VCaP (cell line): Measurements from ENCODE around the gene PRKAR1A.

Experiments used
- H3K27ac ChIP-seq: fragments of 450-650 bp; 2 replicates; pipeline ENCODE4 v1.5.1; 2017
- TF ChIP-seq, protein P1 (sequence below): fragments of 450-650 bp; conservative IDR thresholded peaks from 2 replicates; pipeline ENCODE4 v1.5.1; 2017; ENCODE audit warnings: mild to moderate bottlenecking, moderate library complexity

PRKAR1A gene

DNA sequence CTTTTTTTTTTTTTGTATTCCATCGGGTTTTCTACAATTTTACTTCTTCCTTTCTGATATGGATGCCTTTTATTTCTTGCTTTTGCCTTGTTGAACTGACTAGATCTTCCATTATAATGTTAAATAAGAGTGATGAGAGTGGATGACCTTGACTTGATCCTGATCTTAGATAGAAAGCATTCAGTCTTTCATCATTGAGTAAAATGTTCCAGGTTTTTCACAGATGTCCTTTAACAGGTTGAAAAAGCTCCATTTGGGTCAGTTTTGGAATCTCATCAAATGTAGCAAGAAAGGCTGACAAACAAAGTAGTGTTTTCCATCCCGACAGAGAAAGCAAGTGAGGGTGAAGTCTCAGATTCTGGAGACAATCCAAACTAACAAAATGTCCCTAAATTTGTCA, 27.8 kb upstream of the PRKAR1A start:
- TF ChIP-seq, protein P1, sequence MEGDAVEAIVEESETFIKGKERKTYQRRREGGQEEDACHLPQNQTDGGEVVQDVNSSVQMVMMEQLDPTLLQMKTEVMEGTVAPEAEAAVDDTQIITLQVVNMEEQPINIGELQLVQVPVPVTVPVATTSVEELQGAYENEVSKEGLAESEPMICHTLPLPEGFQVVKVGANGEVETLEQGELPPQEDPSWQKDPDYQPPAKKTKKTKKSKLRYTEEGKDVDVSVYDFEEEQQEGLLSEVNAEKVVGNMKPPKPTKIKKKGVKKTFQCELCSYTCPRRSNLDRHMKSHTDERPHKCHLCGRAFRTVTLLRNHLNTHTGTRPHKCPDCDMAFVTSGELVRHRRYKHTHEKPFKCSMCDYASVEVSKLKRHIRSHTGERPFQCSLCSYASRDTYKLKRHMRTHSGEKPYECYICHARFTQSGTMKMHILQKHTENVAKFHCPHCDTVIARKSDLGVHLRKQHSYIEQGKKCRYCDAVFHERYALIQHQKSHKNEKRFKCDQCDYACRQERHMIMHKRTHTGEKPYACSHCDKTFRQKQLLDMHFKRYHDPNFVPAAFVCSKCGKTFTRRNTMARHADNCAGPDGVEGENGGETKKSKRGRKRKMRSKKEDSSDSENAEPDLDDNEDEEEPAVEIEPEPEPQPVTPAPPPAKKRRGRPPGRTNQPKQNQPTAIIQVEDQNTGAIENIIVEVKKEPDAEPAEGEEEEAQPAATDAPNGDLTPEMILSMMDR, result no peak
- no peak overlapping the region for H3K27ac ChIP-seq

DNA sequence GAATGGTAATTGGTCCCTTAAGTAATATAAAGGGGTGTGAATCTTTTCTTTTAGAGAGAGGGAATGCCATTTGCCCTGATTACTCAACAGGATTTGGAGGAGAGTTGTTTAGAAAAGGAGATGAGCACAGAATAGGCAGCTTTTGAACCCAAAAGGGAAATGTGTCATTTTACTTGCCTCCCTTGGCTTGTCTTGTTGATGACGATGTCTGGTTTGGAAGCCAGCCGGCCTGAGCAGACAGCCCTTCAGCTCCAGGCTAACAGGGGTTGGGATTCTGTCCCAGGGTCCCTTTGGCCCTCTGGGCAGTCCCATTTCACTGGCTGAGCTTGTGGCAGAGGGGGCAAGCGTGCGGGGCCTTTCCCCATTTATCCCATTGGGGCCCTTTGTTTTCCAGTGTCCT, 22.3 kb upstream of the PRKAR1A start:
- H3K27ac ChIP-seq, result no peak overlapping the region
- TF ChIP-seq, protein P1, result no peak

DNA sequence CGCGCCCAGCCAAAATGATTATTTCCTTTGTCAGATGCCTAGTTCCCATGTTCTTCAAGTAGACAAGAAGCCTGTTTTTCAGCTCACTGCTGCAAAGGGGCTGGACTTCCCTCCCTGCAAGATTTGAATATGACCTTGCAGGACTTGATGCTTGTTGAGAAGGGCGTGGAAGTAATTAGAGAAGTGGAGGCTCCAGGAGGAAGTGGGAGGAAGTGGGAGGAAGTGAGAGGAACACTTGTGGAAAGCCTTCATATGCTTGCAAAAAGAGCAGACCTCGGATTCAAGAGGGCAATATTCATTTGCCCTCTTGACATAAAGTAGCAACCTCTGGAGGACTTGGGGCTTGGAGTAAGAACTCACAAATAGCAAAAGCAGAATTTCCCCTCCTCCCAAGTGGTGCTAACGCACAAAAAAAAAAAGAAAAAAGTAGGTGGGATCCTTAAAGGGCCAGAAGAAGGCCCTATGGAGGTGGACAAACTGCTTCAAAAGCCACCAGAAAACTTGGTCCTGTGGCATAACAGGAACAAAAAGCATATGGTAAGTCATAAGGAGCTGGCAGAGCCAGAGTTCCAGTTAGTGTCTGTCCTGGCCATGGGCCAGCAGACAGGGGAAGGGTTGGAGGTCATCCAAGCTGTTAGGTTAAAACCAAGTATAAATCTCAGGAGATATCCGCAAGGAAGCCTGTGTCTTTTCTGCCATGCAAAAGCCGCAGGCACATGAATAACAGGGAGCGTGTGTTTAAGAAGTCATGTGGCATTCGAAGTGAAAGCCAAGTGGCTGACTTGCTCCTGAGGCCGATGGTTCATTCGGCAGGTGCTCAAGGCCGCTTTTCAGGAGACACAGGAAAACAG, 20.6 kb upstream of the PRKAR1A start:
- H3K27ac ChIP-seq, result peak overlapping the region; percentile 62
- TF ChIP-seq, protein P1, result no peak

DNA sequence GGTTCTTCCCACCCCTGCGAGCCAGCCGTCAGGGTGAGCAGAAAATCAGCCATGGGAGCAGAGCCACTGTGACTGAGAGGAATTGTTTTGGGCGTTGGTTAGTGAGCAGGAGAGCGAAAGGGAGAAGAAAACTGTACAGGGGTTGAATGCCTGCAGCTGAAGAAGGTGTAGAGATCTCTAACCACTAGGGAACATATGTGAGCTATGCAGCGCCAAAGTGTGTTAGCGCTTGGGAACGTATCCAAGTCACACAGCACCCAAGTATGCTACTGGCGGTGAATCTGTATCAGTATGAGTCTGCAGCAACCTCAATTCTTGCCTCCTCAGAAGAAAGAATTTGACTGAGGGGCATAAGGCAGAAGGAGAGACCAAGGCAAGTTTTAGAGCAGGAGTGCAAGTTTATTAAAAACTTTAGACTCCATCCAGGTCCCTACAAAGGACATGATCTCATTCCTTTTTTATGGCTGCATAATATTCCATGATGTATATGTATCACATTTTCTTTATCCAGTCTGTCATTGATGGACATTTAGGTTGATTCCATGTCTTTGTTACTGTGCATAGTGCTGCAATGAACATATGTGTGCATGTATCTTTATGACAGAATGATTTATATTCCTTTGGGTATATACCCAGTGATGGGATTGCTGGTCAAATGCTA, 19.7 kb upstream of the PRKAR1A start:
- peak overlapping the region; percentile 62 for H3K27ac ChIP-seq

DNA sequence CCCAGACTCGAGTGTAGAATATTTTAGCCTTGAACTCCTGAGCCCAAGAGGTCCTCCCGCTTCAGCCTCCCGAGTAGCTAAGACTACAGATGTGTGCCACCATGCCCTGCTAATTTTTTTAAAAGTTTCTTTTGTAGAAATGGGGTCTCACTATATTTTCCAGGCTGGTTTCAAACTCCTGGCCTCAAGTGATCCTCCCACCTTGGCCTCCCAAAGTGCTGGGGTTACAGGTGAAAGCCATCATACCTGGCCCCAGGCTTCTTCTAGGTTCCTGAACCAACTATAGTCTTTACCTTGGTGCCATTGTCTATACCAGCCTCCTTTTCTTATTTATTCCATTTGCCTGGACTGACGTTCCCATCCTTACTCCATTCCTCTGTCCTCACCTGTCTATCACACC, 17.1 kb upstream of the PRKAR1A start:
- H3K27ac ChIP-seq, result no peak overlapping the region
- TF ChIP-seq, protein P1, result no peak

DNA sequence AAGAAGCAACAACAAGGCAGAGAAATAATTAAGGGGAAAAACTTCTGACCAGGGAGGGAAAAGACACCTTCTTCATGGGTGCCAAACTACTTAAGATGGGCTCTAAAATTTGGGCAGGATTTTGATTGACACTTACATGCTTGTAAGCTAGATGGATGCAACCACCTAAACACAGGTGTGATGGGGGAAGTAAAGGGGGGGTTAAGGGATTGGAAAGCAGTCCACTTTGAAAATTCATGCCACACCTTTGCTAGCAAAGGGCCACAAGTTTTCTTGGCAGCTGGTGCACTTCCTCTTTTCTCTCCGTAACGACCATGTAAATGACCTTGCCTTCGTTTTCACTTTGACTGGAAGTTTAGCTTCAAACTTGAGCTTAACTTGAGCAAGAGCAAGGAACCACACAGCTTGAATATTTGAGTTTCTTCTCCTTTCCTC, 14.3 kb upstream of the PRKAR1A start:
- TF ChIP-seq, protein P1, result no peak
- H3K27ac ChIP-seq, result no peak overlapping the region

DNA sequence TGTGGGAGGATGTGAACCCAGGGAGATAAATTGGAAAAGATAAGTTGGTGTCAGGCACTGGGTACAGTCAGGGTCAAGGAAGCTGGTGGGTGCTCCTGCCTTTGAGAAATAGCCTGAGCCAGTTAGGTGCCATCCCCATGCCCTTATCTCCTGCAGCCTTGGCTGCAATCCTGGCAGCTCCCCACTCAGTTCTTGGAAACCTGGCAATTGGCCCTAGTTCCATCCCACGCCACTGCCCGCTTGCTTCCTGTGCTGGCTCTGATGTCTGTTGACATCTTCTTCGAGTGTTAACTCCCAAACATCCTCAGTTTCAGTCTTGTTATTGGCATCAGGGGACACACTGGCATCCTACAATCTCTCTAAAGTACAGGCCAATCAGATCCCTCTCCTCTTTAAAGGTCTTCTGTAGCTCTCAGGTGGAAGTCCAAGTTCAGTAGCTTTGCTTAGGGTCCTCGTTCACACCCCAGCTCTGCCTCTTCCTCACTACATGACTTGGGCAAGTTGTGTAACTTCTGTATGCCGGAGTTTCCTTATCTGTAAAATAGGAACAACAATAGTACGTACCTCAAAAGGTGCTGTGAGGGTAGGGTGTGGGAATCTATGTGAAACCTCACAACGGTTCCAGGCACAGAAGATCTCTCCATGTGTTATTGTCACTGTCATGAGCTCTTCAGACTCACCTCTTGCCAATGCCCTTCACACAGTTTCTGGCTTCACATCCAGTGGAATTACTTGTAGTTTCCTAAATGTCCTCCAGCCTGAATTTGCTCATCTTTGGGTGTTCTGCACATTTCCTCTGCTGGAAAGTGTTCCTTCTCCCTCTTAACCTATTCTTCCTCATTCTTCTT, 13.5 kb upstream of the PRKAR1A start:
- TF ChIP-seq, protein P1, result no peak
- no peak overlapping the region for H3K27ac ChIP-seq
